Activated T-cell treated with anti-CD3 and anti-CD28 coated beads, Interleukin-2, amount 50 U/mL, for 4 hours (primary cell): ENCODE results near the gene HSD11B1L. TPM values are rescaled to one million over a fixed set of nuclear protein-coding genes. Genes with fewer than 3 reads are reported as not detected.
"Not testable (repeated sequence)": the region's sequence is repeated elsewhere in the genome, so short reads cannot be mapped to it uniquely, and the experiment has no call there.

Experiments
- ATAC-seq, 2 donors: fragments of 200-7000 bp; cut with Tn5 transposase; one replicate each; pipeline ENCODE4 v1.10.0; 2021
- DNase-seq: peaks from one replicate; pipeline ENCODE4 v3.0.0-alpha.2; 2020
- H3K27me3 Mint-ChIP-seq: one replicate; pipeline ENCODE4 v1.8.0; 2021; ENCODE audit warnings: low read depth, mixed read lengths
- H3K36me3 Mint-ChIP-seq: one replicate; pipeline ENCODE4 v1.8.0; 2022; ENCODE audit warnings: mixed read lengths; ENCODE audit not compliant: insufficient read depth
- H3K4me1 Mint-ChIP-seq: one replicate; pipeline ENCODE4 v1.8.0; 2021; ENCODE audit warnings: low read depth, mixed read lengths
- H3K4me3 Mint-ChIP-seq: one replicate; pipeline ENCODE4 v1.8.0; 2021; ENCODE audit warnings: mild to moderate bottlenecking, moderate library complexity, mixed read lengths
- H3K9me3 Mint-ChIP-seq: one replicate; pipeline ENCODE4 v1.8.0; 2021; ENCODE audit warnings: mixed read lengths
- total RNA-seq, 3 donors: library from RNA; stranded (reverse); gene quantifications; one replicate each; pipeline ENCODE4 v1.2.1, GENCODE V29; 2021

The HSD11B1L gene
- total RNA-seq, 3 donors from 2014 or later, result 2.6 to 2.7 (median 2.7) TPM

- Mint-ChIP-seq H3K4me3 (no peak overlapping the region), H3K4me1 (peaks cover 25% of the 10 kb centered on the region), H3K27me3 (no peaks in the 10 kb centered on the region), H3K9me3 (no peaks in the 10 kb centered on the region), H3K36me3 (peaks cover 28% of the 10 kb centered on the region)
- ATAC-seq, result no peak
- no peak for DNase-seq
These were observed 34.0 kb downstream of the HSD11B1L start for GRCh38 chr19:5714816-5715215.

GRCh38 chr19:5717215-5717935 is 36.5 kb downstream of the HSD11B1L start:
- peak overlapping the region; percentile 93 for H3K4me3 Mint-ChIP-seq
- H3K9me3 Mint-ChIP-seq, result no peaks in the 10 kb centered on the region
- H3K36me3 Mint-ChIP-seq, result peaks cover 24% of the 10 kb centered on the region
- no peaks in the 10 kb centered on the region for H3K27me3 Mint-ChIP-seq
- no peak for DNase-seq
- no peak for ATAC-seq
- peaks cover 31% of the 10 kb centered on the region for H3K4me1 Mint-ChIP-seq

- peak; percentile 43 for DNase-seq
These were observed 37.3 kb downstream of the HSD11B1L start for GRCh38 chr19:5718037-5718578.

GRCh38 chr19:5718579-5719273 is 37.9 kb downstream of the HSD11B1L start:
- peak; percentile 15 to 32 for ATAC-seq

More at GRCh38 chr19:5718037-5718578, 37.3 kb downstream of the HSD11B1L start:
- H3K4me1 Mint-ChIP-seq, result peaks cover 31% of the 10 kb centered on the region
- H3K9me3 Mint-ChIP-seq, result no peaks in the 10 kb centered on the region
- H3K4me3 Mint-ChIP-seq, result peak overlapping the region; percentile 93
- no peaks in the 10 kb centered on the region for H3K27me3 Mint-ChIP-seq
- peak in 1 of 2 donors; percentile 11 for ATAC-seq
- peaks cover 24% of the 10 kb centered on the region for H3K36me3 Mint-ChIP-seq

GRCh38 chr19:5719274-5719960 is 38.6 kb downstream of the HSD11B1L start:
- Mint-ChIP-seq H3K27me3 (no peaks in the 10 kb centered on the region), H3K36me3 (peaks cover 18% of the 10 kb centered on the region), H3K4me3 (peak overlapping the region; percentile 93), H3K9me3 (no peaks in the 10 kb centered on the region), H3K4me1 (peaks cover 31% of the 10 kb centered on the region)
- no peak for ATAC-seq
- no peak for DNase-seq

More at GRCh38 chr19:5718579-5719273, 37.9 kb downstream of the HSD11B1L start:
- Mint-ChIP-seq H3K4me3 (peak overlapping the region; percentile 93), H3K4me1 (peaks cover 31% of the 10 kb centered on the region), H3K36me3 (peaks cover 24% of the 10 kb centered on the region), H3K9me3 (no peaks in the 10 kb centered on the region), H3K27me3 (no peaks in the 10 kb centered on the region)
- DNase-seq, result peak; percentile 42

GRCh38 chr19:5719961-5720790 is 39.3 kb downstream of the HSD11B1L start, which contains the start of the genes CATSPERD and LONP1:
Gene CATSPERD (plus strand): TSS chr19:5720637. CDS start chr19:5720738, 101 bp downstream.
Gene LONP1 (minus strand): TSS chr19:5720146. CDS start chr19:5720132, 14 bp downstream.
- peak; percentile 81 to 89 for ATAC-seq
- peaks cover 31% of the 10 kb centered on the region for H3K4me1 Mint-ChIP-seq
- no peaks in the 10 kb centered on the region for H3K27me3 Mint-ChIP-seq

GRCh38 chr19:5727453-5728050 is 46.7 kb downstream of the HSD11B1L start:
- Mint-ChIP-seq H3K4me3 (no peak overlapping the region), H3K4me1 (no peaks in the 10 kb centered on the region), H3K27me3 (no peaks in the 10 kb centered on the region), H3K36me3 (no peaks in the 10 kb centered on the region), H3K9me3 (no peaks in the 10 kb centered on the region)
- DNase-seq, result no peak
- ATAC-seq, result no peak

More at GRCh38 chr19:5719961-5720790, 39.3 kb downstream of the HSD11B1L start, which contains the start of the genes CATSPERD and LONP1:
- H3K9me3 Mint-ChIP-seq, result no peaks in the 10 kb centered on the region
- H3K36me3 Mint-ChIP-seq, result peaks cover 18% of the 10 kb centered on the region
- H3K4me3 Mint-ChIP-seq, result peak within 1 kb of the TSS; percentile 93
- DNase-seq, result peak; percentile 97

- H3K27me3 Mint-ChIP-seq, H3K9me3 Mint-ChIP-seq, H3K4me3 Mint-ChIP-seq, H3K36me3 Mint-ChIP-seq, DNase-seq, ATAC-seq, H3K4me1 Mint-ChIP-seq: not testable (repeated sequence)
These were observed 52.3 kb downstream of the HSD11B1L start for GRCh38 chr19:5733172-5733571.

Other genes starting within 250 kb of the HSD11B1L start
- gene ZNRF4, start 225.6 kb upstream of the HSD11B1L start, total RNA-seq, result not detected
- 1 to 10 TPM in 1 of 3 donors, under 1 TPM in 2; 0.63 to 1.4 (median 0.81) TPM for gene TINCR, start 113.1 kb upstream of the HSD11B1L start, total RNA-seq
- gene SAFB2, start 58.3 kb upstream of the HSD11B1L start, total RNA-seq, result 100 to 1,000 TPM; 113 to 117 (median 113) TPM
- 100 to 1,000 TPM; 169 to 191 (median 186) TPM for gene SAFB, start 57.9 kb upstream of the HSD11B1L start, total RNA-seq
- gene MICOS13, start 511 bp upstream of the HSD11B1L start, total RNA-seq, result 100 to 1,000 TPM in 2 of 3 donors, 10 to 100 TPM in 1; 90.0 to 107 (median 103) TPM
- gene RPL36, start 9.3 kb downstream of the HSD11B1L start, total RNA-seq, result 1,000 to 10,000 TPM; 1,683 to 1,753 (median 1,705) TPM
- 100 to 1,000 TPM; 286 to 342 (median 328) TPM for gene LONP1, start 39.1 kb downstream of the HSD11B1L start, total RNA-seq
- gene CATSPERD, start 39.6 kb downstream of the HSD11B1L start, total RNA-seq, result not detected
- 10 to 100 TPM; 19.9 to 24.3 (median 20.5) TPM for gene PRR22, start 103.7 kb downstream of the HSD11B1L start, total RNA-seq
- gene DUS3L, start 110.1 kb downstream of the HSD11B1L start, total RNA-seq, result 100 to 1,000 TPM; 166 to 215 (median 198) TPM
- gene NRTN, start 124.0 kb downstream of the HSD11B1L start, total RNA-seq, result under 1 TPM in 2 of 3 donors, not detected in 1; 0.33 to 0.47 TPM
- not detected for gene FUT6, start 158.7 kb downstream of the HSD11B1L start, total RNA-seq
- under 1 TPM in 1 of 3 donors, not detected in 2; 0.10 TPM for gene FUT3, start 170.4 kb downstream of the HSD11B1L start, total RNA-seq
- gene FUT5, start 189.5 kb downstream of the HSD11B1L start, total RNA-seq, result not detected
- 100 to 1,000 TPM; 282 to 293 (median 292) TPM for gene NDUFA11, start 222.8 kb downstream of the HSD11B1L start, total RNA-seq
- 1 to 10 TPM; 1.3 to 1.8 (median 1.7) TPM for gene VMAC, start 223.8 kb downstream of the HSD11B1L start, total RNA-seq
- gene CAPS, start 233.2 kb downstream of the HSD11B1L start, total RNA-seq, result 1 to 10 TPM; 1.6 to 3.7 (median 2.7) TPM